Activated T-helper 9 cell treated with anti-CD3 and anti-CD28 coated beads, Interleukin-2, amount 50 U/mL, for 16 hours (primary cell): Measurements from ENCODE around the gene USP37.

Experiments
- DNase-seq: peaks from one replicate; pipeline ENCODE4 v3.0.0-alpha.2; 2020; ENCODE audit warnings: low read depth

The USP37 gene

GRCh38 chr2:218472988-218473387 is 95.2 kb downstream of the USP37 start:
- DNase-seq, result no peak

- no peak for DNase-seq
These were observed 96.2 kb downstream of the USP37 start for GRCh38 chr2:218471982-218472381.

GRCh38 chr2:218471036-218471435 is 97.1 kb downstream of the USP37 start:
- no peak for DNase-seq

GRCh38 chr2:218470448-218470847 is 97.7 kb downstream of the USP37 start:
- DNase-seq, result no peak

GRCh38 chr2:218465987-218466633 is 102.0 kb downstream of the USP37 start:
- no peak for DNase-seq

- DNase-seq, result no peak
These were observed 109.6 kb downstream of the USP37 start for GRCh38 chr2:218458598-218458997.

GRCh38 chr2:218456849-218457248 is 111.3 kb downstream of the USP37 start:
- DNase-seq, result no peak

GRCh38 chr2:218452079-218452478 is 116.1 kb downstream of the USP37 start:
- DNase-seq, result no peak

GRCh38 chr2:218448934-218449333 is 119.2 kb downstream of the USP37 start:
- no peak for DNase-seq

- DNase-seq, result no peak
These were observed 121.1 kb downstream of the USP37 start for GRCh38 chr2:218447072-218447471.

GRCh38 chr2:218446547-218446946 is 121.6 kb downstream of the USP37 start:
- DNase-seq, result no peak

- DNase-seq, result no peak
These were observed 122.5 kb downstream of the USP37 start for GRCh38 chr2:218445602-218446001.

GRCh38 chr2:218444692-218445357 is 123.3 kb downstream of the USP37 start:
- DNase-seq, result no peak

GRCh38 chr2:218438596-218438995 is 129.6 kb downstream of the USP37 start:
- no peak for DNase-seq

GRCh38 chr2:218437969-218438368 is 130.2 kb downstream of the USP37 start:
- DNase-seq, result no peak

GRCh38 chr2:218436992-218437391 is 131.2 kb downstream of the USP37 start:
- no peak for DNase-seq

GRCh38 chr2:218435003-218435982 is 132.9 kb downstream of the USP37 start:
- no peak for DNase-seq

GRCh38 chr2:218434456-218434855 is 133.7 kb downstream of the USP37 start:
- no peak for DNase-seq

- no peak for DNase-seq
These were observed 135.3 kb downstream of the USP37 start for GRCh38 chr2:218432676-218433365.

GRCh38 chr2:218431878-218432277 is 136.3 kb downstream of the USP37 start:
- no peak for DNase-seq

- no peak for DNase-seq
These were observed 137.4 kb downstream of the USP37 start for GRCh38 chr2:218430721-218431120.
